GM21515 (cell line): ENCODE data around the gene GYS2.
A peak's percentile ranks its signal among the peaks of the same experiment; 100 is the strongest.

Experiments
- ATAC-seq: cut with Tn5 transposase; IDR thresholded peaks from one replicate; pipeline ENCODE4 v1.9.1; 2021; ENCODE audit not compliant: unreplicated experiment

Gene GYS2

DNA sequence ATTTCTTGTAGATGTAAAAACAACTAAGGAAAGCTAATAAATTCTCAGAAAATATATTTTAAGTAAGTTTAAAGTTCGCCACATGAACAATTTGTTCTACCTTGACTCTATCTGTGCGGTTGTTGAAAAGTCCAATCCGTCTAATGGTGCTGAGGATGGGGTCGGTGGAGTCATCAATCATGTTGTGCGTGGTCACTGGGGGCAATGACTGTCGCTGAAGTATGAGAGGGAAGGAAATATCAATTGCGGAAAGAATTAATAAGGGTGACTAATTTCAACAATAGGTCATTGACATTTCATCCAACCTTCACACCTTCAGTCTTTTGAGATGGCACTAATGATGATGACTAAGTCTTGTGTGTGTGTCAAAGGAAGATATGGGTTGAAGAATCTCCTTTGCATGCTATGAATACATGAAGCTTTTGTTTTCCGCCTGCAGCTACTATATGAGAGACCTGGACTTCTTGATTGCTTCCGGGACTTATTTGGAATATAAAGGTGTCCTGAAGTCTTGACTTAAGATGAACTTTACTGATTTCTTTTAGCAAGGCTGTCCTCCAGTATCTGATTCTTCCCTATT lies 46.5 kb downstream of the GYS2 start:
- ATAC-seq = no peak

GRCh38 chr12:21553329-21553675 lies 51.3 kb downstream of the GYS2 start:
- ATAC-seq = no peak

DNA sequence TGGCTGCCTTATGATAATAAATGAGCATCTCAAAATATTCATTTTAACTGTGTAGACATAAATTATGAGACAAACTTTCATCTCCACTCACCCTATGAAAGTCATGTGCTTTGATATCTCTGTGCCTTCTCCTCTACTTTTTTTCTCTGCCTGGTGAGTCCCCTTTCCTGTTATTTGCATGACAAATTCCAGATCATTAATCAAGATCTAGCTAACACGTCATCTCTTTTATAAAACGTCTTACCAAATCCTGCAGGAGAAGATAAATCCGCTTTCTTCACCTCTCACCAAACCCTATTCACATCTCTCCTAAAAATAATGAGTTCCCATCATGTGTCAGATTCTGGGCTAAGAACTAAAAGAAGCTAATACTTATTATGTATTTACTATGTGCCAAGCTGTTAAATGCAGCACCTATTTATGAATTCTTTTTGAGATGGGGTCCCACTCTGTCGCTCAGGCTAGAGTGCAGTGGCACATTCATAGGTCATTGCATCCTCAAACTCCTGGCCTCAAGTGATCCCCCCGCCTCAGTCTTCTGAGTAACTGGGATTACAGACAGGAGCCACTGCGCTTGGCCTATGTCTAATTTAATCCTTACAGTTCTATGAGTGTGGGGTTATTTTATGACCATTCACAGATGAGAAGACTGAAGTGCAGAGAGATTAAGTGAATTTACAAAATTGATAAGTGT lies 51.9 kb downstream of the GYS2 start:
- ATAC-seq = no peak

GRCh38 chr12:21551841-21552465 lies 52.7 kb downstream of the GYS2 start:
- ATAC-seq = no peak

GRCh38 chr12:21547437-21547836 lies 57.2 kb downstream of the GYS2 start:
- ATAC-seq = no peak

DNA sequence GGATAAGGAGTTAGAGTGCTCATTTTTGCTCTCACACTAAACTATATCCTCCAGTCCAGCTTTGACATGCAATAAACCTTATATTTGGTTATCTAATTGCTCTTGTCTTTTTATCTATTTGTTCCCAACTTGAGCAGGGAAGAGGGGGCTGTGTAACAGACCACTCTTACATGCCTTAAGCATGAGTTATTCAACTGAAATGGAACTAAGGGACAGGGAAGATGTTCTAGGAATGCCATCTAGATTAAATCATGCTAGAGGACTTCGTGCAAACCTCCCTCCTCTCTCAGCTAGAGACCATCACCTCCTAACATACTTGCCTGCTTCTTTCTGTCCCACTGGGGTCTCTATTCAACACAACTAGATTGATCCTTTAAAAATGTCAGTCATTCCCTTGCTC lies 57.9 kb downstream of the GYS2 start:
- no peak for ATAC-seq

DNA sequence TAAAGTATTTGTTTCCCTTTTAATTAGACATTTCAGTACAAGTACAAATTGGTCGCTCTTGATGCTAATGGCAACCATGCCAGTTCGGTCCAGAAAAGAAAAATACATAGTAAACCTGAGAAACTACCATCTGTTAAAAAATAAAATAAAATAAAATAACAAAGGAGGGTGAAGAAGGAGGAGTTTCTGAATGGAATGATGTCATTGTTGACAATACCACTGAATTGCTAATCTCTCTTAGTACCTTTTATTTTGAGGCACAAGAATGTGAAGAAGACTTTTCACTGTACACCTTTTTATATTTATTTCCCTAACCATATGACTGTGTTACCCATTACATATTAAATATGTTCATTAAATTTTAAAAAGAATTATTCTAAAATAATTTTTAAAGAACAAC lies 59.1 kb downstream of the GYS2 start:
- no peak for ATAC-seq

DNA sequence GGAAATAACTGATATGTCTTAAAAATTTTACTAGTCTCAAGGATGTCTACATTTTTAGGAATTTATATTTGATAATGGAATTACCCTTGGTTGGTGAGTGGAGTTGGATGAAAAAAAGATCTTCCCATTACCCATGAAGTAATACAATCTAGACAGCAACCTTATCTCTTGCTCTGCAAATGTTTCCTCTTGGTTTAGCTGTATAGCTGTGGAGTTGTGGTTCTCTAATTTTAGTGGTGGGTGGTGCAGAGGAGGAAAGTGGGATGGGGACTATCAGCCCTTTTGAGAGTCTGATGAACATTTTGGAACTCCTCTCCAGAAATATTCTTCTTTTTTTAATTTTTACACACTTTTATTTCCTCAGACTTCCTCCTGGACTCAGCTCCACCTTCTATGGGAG lies 61.5 kb downstream of the GYS2 start:
- ATAC-seq = no peak

GRCh38 chr12:21542403-21542802 lies 62.2 kb downstream of the GYS2 start:
- ATAC-seq = no peak

GRCh38 chr12:21541773-21542172 lies 62.9 kb downstream of the GYS2 start:
- no peak for ATAC-seq

DNA sequence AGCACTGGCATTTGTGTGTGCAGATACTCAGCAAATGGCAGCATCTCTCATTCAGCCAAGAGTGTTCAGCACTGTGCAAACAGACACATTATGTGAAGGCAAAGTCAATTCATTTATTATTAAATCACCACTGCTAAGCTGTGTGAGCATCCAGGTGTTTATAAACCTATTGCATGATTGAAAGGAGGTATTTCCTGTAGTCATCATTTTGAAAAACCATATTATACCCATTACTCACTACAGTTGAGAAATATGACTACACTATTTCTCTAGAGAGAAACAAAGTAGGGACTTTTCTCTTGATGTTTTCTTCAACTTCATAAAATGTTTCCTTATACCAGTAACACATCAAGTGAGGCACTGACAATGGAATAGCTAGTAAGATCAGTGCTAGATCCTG lies 64.8 kb downstream of the GYS2 start:
- ATAC-seq = no peak

GRCh38 chr12:21538061-21538653 lies 66.5 kb downstream of the GYS2 start:
- no peak for ATAC-seq

DNA sequence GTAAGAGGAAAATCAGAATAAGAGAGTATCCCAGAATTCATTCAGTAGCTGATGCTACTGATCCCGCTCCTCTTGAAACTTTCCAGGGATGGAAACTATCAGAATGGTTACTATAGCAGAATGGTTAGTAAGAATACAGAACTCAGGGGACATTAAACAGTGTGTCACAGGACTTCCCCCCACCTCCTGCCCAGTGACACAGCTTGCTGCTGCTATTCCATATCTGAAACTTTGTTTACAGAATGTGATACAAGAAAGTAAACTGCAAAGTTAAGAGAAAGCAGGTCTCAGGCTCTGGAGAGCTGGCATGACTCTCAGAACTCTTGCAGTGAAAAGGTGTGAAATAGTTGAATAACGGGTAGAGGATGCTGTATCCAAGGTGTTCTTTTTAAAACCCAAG lies 75.2 kb downstream of the GYS2 start:
- no peak for ATAC-seq

GRCh38 chr12:21528953-21529352 lies 75.7 kb downstream of the GYS2 start:
- no peak for ATAC-seq

DNA sequence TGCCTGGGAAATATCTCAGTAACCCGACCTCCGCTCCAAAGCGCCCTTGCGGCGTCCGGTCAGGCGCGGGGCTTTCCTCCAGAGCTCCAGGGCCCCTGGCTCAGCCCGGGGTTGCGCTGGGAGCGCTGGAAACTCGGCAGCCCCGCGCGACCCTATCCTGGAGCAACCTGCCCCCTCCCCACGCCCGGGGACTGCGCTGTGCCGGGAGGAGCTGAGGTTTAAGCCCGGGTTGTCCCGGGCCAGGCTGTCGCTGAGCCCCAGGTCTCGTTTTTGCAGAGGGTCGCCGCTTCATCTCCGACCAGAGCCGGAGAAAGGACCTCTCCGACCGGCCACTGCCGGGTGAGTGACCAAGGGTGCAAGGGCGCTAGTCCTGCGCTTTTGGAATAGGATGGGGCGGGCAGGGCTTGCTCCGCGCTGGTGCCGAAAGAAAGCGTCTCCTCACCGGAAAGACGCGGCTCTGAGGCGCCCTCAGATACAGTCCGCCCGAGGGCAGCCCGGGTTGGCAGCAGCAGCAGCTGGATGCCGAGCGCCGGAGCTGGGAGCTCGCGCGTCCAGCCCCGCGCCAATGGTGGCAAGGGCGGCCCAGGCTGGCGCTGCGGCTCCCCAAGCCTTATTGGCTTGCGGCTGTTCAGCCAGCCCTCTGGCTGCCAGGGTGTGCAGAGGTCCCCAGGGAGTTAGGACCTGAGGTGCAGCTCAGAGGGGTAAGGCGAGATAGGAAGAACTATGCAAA lies 77.0 kb downstream of the GYS2 start:
- peak; percentile 91 for ATAC-seq

- no peak for ATAC-seq
These were observed 77.8 kb downstream of the GYS2 start for GRCh38 chr12:21526721-21527345.

DNA sequence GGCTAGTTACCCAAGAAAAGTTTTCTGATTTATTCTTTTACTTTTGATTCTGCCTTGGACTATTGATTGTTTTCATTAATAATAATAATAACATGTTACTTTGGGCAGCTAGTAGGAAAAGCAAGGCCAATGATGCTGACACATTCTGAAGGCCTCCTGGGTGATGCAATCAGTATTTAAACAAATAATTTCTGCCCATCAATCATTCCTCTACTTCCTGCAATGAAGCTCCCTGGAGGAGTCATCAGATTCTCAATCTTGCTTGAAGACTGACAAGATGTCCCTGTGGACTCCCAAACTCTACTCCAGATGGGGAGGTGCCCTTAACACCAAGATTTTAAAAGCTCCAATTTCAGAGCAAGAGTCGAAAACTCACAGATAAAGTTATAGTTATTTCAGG lies 78.6 kb downstream of the GYS2 start, which contains the start of gene SPX:
SPX (plus strand) TSS at position 244 of the 400 bp plus-strand sequence. CDS start 177 bp downstream, outside the sequence.
- no peak for ATAC-seq

DNA sequence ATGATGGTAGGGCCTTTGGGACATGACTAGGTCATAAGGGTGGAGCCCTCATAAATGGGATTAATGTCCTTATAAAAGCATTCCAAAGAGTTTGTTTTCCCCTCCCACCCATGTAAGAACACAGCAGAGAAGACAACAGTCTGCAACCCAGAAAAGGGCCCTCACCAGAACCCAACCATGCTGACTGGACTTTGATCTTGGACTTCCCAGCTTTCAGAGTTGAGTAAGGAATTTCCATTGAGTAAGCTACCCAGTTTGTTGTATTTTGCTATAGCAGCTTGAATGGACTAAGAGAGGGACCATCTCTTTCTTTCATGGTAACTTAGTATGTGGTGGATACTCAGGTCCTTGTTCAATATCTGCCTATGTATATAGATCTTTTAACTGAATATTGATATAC lies 81.5 kb downstream of the GYS2 start:
- no peak for ATAC-seq

- no peak for ATAC-seq
These were observed 83.1 kb downstream of the GYS2 start for GRCh38 chr12:21521541-21521940.

DNA sequence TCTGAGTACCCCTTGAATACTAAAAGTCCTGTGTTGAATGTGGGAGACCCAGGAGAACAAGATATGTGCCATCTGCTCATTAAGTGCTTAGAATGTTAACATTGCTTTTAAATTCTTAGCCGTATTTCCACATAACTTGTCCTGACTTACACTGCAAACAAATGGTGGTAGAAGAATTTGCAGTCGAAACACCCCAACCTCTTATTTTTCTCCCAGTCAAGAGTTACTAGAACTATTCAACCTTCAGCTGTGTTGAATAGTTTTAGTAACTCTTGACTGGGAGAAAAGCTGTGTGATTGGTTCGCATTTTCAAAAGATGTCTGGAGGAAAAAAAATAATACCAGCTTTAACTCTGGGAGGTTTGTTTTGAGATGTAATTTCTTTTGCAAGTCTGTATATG lies 86.2 kb downstream of the GYS2 start:
- ATAC-seq = no peak

GRCh38 chr12:21516281-21516680 lies 88.4 kb downstream of the GYS2 start:
- ATAC-seq = no peak
